Left ventricle myocardium inferior (tissue), 1 donor: ENCODE data around the gene LSM12. TPM values are rescaled to one million over a fixed set of nuclear protein-coding genes. Genes with fewer than 3 reads are reported as not detected.
"Not testable (repeated sequence)": the region's sequence is repeated elsewhere in the genome, so short reads cannot be mapped to it uniquely, and the experiment has no call there.

Source experiments
- DNase-seq: peaks from one replicate; pipeline ENCODE4 v3.0.0-alpha.2; 2020
- H3K27ac ChIP-seq: fragments of 200-600 bp; replicated peaks from 2 replicates; pipeline ENCODE4 v1.8.0; 2021
- H3K27me3 ChIP-seq: fragments of 200-600 bp; 2 replicates; pipeline ENCODE4 v1.8.0; 2021; ENCODE audit warnings: low read depth
- H3K36me3 ChIP-seq: fragments of 200-600 bp; 2 replicates; pipeline ENCODE4 v1.8.0; 2021
- H3K4me1 ChIP-seq: fragments of 200-600 bp; 2 replicates; pipeline ENCODE4 v1.8.0; 2021
- H3K4me3 ChIP-seq: fragments of 200-600 bp; 2 replicates; pipeline ENCODE4 v1.8.0; 2021; ENCODE audit warnings: mild to moderate bottlenecking, moderate library complexity
- H3K9me3 ChIP-seq: fragments of 200-600 bp; replicated peaks from 2 replicates; pipeline ENCODE4 v1.8.0; 2021
- intact Hi-C: fragments of 100-400 bp; cut with micrococcal nuclease; formaldehyde crosslinking; loops from one replicate; pipeline ENCODE4 v1.11.0; 2022
- total RNA-seq: library from RNA; stranded (reverse); fragmentation: NEBNext Ultra II Directional; extraction: Animal tissue kit (Norgen Biotek cat#: 25700); gene quantifications from one replicate; pipeline ENCODE4 v1.2.1, GENCODE V29; 2021
- TF ChIP-seq, protein P1 (sequence below): fragments of 200-600 bp; IDR thresholded peaks from 2 replicates; pipeline ENCODE4 v1.8.0; 2021; ENCODE audit warnings: antibody characterized with exemption, mild to moderate bottlenecking, borderline replicate concordance
- donor health status: DM: no; HTN: yes; CAD: no; lungs with severe emphysema.

Gene LSM12
- total RNA-seq, 1 donor from 2014 or later, result 41.2 TPM

DNA sequence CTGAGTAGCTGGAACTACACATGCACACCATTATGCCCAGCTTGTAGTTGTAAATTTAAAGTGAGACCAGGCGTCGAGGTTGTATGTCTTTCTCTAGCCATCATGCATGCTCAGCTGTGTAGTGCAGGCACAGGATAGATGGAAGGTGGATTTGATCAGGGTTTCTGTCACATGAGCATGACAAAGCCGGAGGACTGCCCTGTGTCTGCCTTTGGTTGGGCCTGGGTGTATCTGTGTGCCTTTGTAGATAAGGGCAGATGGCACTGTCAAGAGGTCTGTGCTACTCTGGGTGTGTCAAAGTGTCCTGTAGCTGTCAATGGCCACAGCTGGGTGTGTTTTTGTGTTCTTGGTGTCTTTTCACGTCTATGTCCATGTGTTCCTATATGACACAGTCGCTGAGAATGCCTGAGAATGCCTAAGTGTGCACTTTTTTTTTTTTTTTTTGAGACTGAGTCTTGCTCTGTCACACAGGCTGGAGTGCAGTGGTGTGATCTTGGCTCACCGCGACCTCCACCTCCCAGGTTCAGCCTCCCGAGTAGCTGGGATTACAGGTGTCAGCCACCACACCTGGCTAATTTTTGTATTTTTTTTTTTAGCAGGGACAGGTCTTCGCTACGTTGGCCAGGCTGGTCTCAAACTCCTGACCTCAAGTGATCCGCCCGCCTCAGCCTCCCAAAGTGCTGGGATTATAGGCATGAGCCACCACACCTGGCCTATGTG is 66.2 kb downstream of the LSM12 start:
- no peak overlapping the region for H3K4me3 ChIP-seq
- H3K27ac ChIP-seq, result no peak overlapping the region
- no peaks in the 10 kb centered on the region for H3K9me3 ChIP-seq
- TF ChIP-seq, protein P1, sequence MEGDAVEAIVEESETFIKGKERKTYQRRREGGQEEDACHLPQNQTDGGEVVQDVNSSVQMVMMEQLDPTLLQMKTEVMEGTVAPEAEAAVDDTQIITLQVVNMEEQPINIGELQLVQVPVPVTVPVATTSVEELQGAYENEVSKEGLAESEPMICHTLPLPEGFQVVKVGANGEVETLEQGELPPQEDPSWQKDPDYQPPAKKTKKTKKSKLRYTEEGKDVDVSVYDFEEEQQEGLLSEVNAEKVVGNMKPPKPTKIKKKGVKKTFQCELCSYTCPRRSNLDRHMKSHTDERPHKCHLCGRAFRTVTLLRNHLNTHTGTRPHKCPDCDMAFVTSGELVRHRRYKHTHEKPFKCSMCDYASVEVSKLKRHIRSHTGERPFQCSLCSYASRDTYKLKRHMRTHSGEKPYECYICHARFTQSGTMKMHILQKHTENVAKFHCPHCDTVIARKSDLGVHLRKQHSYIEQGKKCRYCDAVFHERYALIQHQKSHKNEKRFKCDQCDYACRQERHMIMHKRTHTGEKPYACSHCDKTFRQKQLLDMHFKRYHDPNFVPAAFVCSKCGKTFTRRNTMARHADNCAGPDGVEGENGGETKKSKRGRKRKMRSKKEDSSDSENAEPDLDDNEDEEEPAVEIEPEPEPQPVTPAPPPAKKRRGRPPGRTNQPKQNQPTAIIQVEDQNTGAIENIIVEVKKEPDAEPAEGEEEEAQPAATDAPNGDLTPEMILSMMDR, result no peak
- H3K27me3 ChIP-seq, result peaks cover 27% of the 10 kb centered on the region
- H3K4me1 ChIP-seq, result peaks cover 11% of the 10 kb centered on the region
- no peak for DNase-seq
- intact Hi-C loops, result no loop called here
- H3K36me3 ChIP-seq, result no peaks in the 10 kb centered on the region

DNA sequence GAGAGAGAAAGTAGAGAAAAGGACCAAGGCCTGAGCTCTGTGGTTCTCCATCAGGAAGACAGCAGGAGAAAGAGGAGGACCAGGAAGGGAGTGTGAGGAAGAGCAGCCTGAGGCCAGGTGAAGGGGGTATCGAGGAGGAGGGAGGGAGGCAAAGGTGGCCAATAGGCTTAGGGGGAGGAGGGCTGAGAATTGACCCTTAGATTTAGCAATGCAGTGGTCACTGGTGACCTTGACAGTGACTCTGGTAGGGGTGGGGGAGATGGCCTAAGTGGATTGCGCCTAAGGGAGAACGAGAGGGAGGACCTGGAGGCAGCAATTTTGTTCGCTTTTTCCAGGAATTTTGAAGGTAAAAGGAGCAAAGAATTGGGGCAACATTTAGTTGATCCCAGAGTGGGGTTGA is 67.4 kb downstream of the LSM12 start:
- no peaks in the 10 kb centered on the region for H3K9me3 ChIP-seq
- no peak overlapping the region for H3K4me3 ChIP-seq
- no peak for DNase-seq
- peaks cover 15% of the 10 kb centered on the region for H3K27me3 ChIP-seq
- TF ChIP-seq, protein P1, result no peak
- intact Hi-C loops, result loop anchor here (10.0 kb wide), 1 partner anchor 54 kb away; the partner anchor contains the start of gene PPY
- H3K4me1 ChIP-seq, result peaks cover 8% of the 10 kb centered on the region
- H3K36me3 ChIP-seq, result no peaks in the 10 kb centered on the region
- H3K27ac ChIP-seq, result no peak overlapping the region

DNA sequence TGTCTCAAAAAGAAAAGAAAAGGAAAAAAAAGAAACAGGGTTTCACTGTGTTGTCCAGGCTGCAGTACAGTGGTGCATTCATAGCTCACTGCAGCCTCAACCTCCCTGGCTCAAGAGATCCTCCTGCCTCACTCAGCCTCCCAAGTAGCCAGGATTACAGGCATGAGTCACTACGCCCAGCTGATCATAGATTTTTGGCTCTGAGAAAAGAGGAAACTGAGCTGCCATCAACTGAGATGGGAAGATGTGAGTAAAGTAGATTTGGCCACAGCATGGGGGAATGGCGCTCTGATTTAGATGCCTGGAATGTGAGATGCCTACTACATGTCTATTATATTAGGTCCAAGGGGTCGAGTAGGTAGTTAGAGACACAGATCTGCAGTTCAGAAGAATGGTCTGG is 67.9 kb downstream of the LSM12 start:
- intact Hi-C loops, result loop anchor here (10.0 kb wide), 1 partner anchor 54 kb away; the partner anchor contains the start of gene PPY
- no peak for DNase-seq

DNA sequence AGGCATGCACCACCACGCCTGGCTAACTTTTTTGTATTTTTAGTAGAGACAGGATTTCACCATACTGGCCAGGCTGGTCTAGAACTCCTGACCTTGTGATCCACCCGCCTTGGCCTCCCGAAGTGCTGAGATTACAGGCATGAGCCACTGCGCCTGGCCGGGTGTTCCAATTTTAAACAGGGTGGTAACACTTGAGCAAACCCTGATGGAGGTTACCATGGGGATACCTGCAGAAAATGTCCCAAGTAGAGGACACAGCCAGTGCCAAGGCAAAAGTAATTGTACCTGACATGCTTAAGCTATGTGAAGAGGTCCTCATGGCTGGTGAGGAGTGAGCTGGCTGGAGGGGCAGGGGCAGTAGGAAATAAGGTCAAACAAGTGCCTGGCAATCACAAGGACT is 69.3 kb downstream of the LSM12 start:
- intact Hi-C loops, result loop anchor here (10.0 kb wide), 1 partner anchor 52 kb away; the partner anchor contains the start of gene PPY
- not testable (repeated sequence) for DNase-seq, H3K36me3 ChIP-seq, H3K9me3 ChIP-seq, H3K4me3 ChIP-seq, H3K27ac ChIP-seq, H3K4me1 ChIP-seq
- H3K27me3 ChIP-seq, result peaks cover 11% of the 10 kb centered on the region

More for the DNA sequence above, 67.9 kb downstream of the LSM12 start:
- Histone ChIP-seq H3K4me3 (no peak overlapping the region), H3K9me3 (no peaks in the 10 kb centered on the region), H3K27ac (no peak overlapping the region), H3K36me3 (no peaks in the 10 kb centered on the region), H3K4me1 (peaks cover 8% of the 10 kb centered on the region), H3K27me3 (peaks cover 10% of the 10 kb centered on the region)
- TF ChIP-seq, protein P1, result no peak

DNA sequence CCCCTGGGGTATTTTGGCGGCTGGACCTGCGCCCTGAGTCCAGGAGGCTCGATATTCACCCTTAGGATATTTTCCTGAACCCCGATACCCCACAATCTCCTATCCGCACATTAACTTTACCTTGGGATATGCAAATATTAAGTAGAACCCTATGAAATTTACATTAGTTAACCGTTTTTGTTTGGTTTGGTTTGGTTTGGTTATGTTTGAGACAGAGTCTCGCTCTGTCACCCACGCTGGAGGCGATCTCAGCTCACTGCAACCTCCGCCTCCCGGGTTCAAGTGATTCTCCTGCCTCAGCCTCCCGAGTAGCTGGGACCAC is 71.4 kb downstream of the LSM12 start:
- H3K36me3 ChIP-seq, result no peaks in the 10 kb centered on the region
- no peaks in the 10 kb centered on the region for H3K9me3 ChIP-seq
- no peak overlapping the region for H3K27ac ChIP-seq
- no peak for DNase-seq
- H3K4me3 ChIP-seq, result no peak overlapping the region
- H3K27me3 ChIP-seq, result peaks cover 5% of the 10 kb centered on the region
- intact Hi-C loops, result loop anchor here (10.0 kb wide), 1 partner anchor 50 kb away; the partner anchor contains the start of gene PPY
- TF ChIP-seq, protein P1, result no peak
- H3K4me1 ChIP-seq, result peaks cover 8% of the 10 kb centered on the region
